ENCODE measurements around the gene YY1. TPM values are rescaled to one million over a fixed set of nuclear protein-coding genes. Genes with fewer than 3 reads are reported as not detected.

Gene YY1
- polyA plus RNA-seq, 2 of the 4 experiments (the other 2 are of a cell fraction): 58.4 to 65.8 TPM

GRCh38 chr14:100213956-100214769 is 24.8 kb upstream of the YY1 start (continued):
- TF ChIP-seq ZSCAN20 (CRISPR knock-in tag; IDR thresholded peaks at IDR 0.05): no peak

DNA sequence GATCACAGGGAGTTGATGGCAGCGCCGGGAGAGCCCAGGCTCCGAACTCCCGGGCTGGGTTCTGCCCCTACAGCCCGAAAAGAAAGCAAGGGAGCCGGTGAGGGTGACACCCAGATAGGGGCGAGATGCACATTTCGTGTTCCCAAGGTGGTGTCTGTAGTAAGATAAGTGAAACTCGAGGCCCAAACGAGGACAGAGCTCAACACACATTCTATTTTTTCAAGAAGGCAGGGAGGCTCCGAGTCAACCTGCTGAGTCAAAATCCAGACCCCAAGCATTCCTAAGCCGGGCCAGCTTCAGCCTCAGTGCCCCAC is 24.2 kb upstream of the YY1 start:
- TF ChIP-seq NR3C1 (IDR thresholded peaks at IDR 0.05): no peak
- TF ChIP-seq KDM1A (IDR thresholded peaks at IDR 0.05; ENCODE audit: low read depth): no peak
- no peak for TF ChIP-seq FOXS1 (CRISPR knock-in tag; IDR thresholded peaks at IDR 0.05)
- ATAC-seq (no peak), FAIRE-seq (no peak), DNase-seq (ENCODE audit: low read depth in 1 of 2, low spot score in 1 of 2) (no peak)
- Histone ChIP-seq H3K27ac (peak overlapping the region; percentile 96 to 98), H3K4me3 (peak overlapping the region; percentile 93), H3K9me3 (no peaks in the 10 kb centered on the region), H3K4me1 (peaks cover 16% of the 10 kb centered on the region), H3K4me2 (peak overlapping the region; percentile 100)
- 41% methylated on average over 12 of the region's 12 CpGs for WGBS (ENCODE audit: missing lambda C conversion rate)
- POLR2A ChIA-PET: interaction anchor here (0.6 to 1.8 kb wide), 8 partner anchors 9 to 231 kb away, joined by 3 to 11 read pairs (median 5); no protein-coding TSS in a partner anchor
- CTCF ChIA-PET: interaction anchor here (1.0 to 3.9 kb wide), 6 partner anchors 10 to 33 kb away, joined by 3 to 21 read pairs (median 4); no protein-coding TSS in a partner anchor

- ChIA-PET POLR2A (interaction anchor here (0.5 to 1.5 kb wide), 3 partner anchors 9 to 17 kb away, joined by 5 to 6 read pairs (median 5); no protein-coding TSS in a partner anchor), CTCF (interaction anchor here (1.0 to 3.9 kb wide), 7 partner anchors 9 to 33 kb away, joined by 3 to 21 read pairs (median 6); no protein-coding TSS in a partner anchor)
- no peak for DNase-seq (ENCODE audit: low read depth in 1 of 2, low spot score in 1 of 2)
- no peak for FAIRE-seq
- no peak for ATAC-seq
- H3K4me2 ChIP-seq: no peak overlapping the region
- H3K4me1 ChIP-seq: peaks cover 16% of the 10 kb centered on the region
- TF ChIP-seq KDM5A (IDR thresholded peaks at IDR 0.05): no peak
- TF ChIP-seq ZFP36 (IDR thresholded peaks at IDR 0.05; ENCODE audit: borderline replicate concordance, partially characterized antibody): peak; percentile 8
- TF ChIP-seq EP300 (IDR thresholded peaks at IDR 0.05): no peak
- TF ChIP-seq CBX2 (IDR thresholded peaks at IDR 0.05; ENCODE audit: borderline replicate concordance, low read depth): no peak
- no peak for TF ChIP-seq SMC3 (IDR thresholded peaks at IDR 0.05)
- no peak overlapping the region for H3K4me3 ChIP-seq
- H3K9me3 ChIP-seq: no peaks in the 10 kb centered on the region
- 94% methylated on average over 12 of the region's 12 CpGs for WGBS (ENCODE audit: missing lambda C conversion rate)
- H3K27ac ChIP-seq: peak overlapping the region; percentile 96 to 98; a peak in 2 of 6 replicates
Observed at GRCh38 chr14:100215330-100215885, 23.5 kb upstream of the YY1 start.

GRCh38 chr14:100219126-100219785 is 19.7 kb upstream of the YY1 start:
- H3K4me1 ChIP-seq: peaks cover 10% of the 10 kb centered on the region; the same call in 2 of the 3 replicates
- DNase-seq (ENCODE audit: low read depth in 1 of 2, low spot score in 1 of 2) (no peak), FAIRE-seq (no peak), ATAC-seq (no peak)
- H3K4me2 ChIP-seq: no peak overlapping the region
- no peak overlapping the region for H3K4me3 ChIP-seq
- TF ChIP-seq TFCP2L1 (CRISPR knock-in tag; IDR thresholded peaks at IDR 0.05): no peak
- 0 out of 2 replicates have a peak, but pooled peaks have one; percentile 22 for TF ChIP-seq KDM1A (IDR thresholded peaks at IDR 0.05; ENCODE audit: low read depth)
- peak; percentile 8 for TF ChIP-seq ZFP36 (IDR thresholded peaks at IDR 0.05; ENCODE audit: borderline replicate concordance, partially characterized antibody)
- H3K9me3 ChIP-seq: no peaks in the 10 kb centered on the region
- CTCF ChIA-PET: interaction anchor here (0.7 to 3.3 kb wide), 2 partner anchors 15 to 26 kb away, joined by 4 to 14 read pairs; no protein-coding TSS in a partner anchor
- 90% methylated on average over 4 of the region's 4 CpGs for WGBS (ENCODE audit: missing lambda C conversion rate)
- POLR2A ChIA-PET: no interaction called here
- no peak overlapping the region for H3K27ac ChIP-seq

GRCh38 chr14:100221533-100222223 is 17.3 kb upstream of the YY1 start:
- Histone ChIP-seq H3K9me3 (no peaks in the 10 kb centered on the region), H3K4me3 (peak overlapping the region; percentile 36), H3K4me1 (peaks cover 5% of the 10 kb centered on the region; the same call in 1 of the 3 replicates), H3K4me2 (peak overlapping the region; percentile 69), H3K27ac (peak overlapping the region; percentile 24 to 40; a peak in 4 of 6 replicates)
- WGBS (ENCODE audit: missing lambda C conversion rate): 61% methylated on average over 15 of the region's 15 CpGs
- POLR2A ChIA-PET: no interaction called here
- FAIRE-seq: no peak
- CTCF ChIA-PET: interaction anchor here (0.9 to 3.3 kb wide), 5 partner anchors 11 to 64 kb away, joined by 3 to 14 read pairs (median 3); no protein-coding TSS in a partner anchor
- no peak for DNase-seq (ENCODE audit: low read depth in 1 of 2, low spot score in 1 of 2)
- TF ChIP-seq RCOR1 (IDR thresholded peaks at IDR 0.05; ENCODE audit: low read depth, low read length): no peak
- no peak for TF ChIP-seq RAD21 (conservative IDR thresholded peaks at IDR 0.05 in 1 of 2, IDR thresholded peaks at IDR 0.05 in 1 of 2)
- no peak for TF ChIP-seq RFX5 (IDR thresholded peaks at IDR 0.05)
- TF ChIP-seq BCL3 (IDR thresholded peaks at IDR 0.05): no peak
- no peak for TF ChIP-seq HEYL (CRISPR knock-in tag; IDR thresholded peaks at IDR 0.05)
- TF ChIP-seq FOSL2 (IDR thresholded peaks at IDR 0.05): no peak
- no peak for TF ChIP-seq FOSL2 (CRISPR knock-in tag; IDR thresholded peaks at IDR 0.05)
- no peak for TF ChIP-seq JUNB (IDR thresholded peaks at IDR 0.05)
- no peak for TF ChIP-seq JUN (IDR thresholded peaks at IDR 0.05)
- TF ChIP-seq ESRRA (IDR thresholded peaks at IDR 0.05; ENCODE audit: borderline replicate concordance, low read length): no peak
- no peak for TF ChIP-seq RNF2 (IDR thresholded peaks at IDR 0.05; ENCODE audit: borderline replicate concordance, low read depth)
- TF ChIP-seq HDAC2 (IDR thresholded peaks at IDR 0.05): no peak
- no peak for TF ChIP-seq CBX8 (IDR thresholded peaks at IDR 0.05)
- peak; percentile 64 to 69; a peak in 5 of 6 replicates for ATAC-seq

Data from A549 (cell line).